BLaER1 treated with 17β-estradiol and CSF1 and Interleukin-3, amounts not matched to agents 10 nM and 100 nM (cell line): ENCODE data around the gene IL18RAP.

Source experiments
- H3K27ac ChIP-seq, 11 experiments: shearing (Covaris generic); formaldehyde crosslinking; 2 replicates each; pipeline ENCODE4 v1.8.1; 2022
- H3K27me3 ChIP-seq, 11 experiments: shearing (Covaris generic); formaldehyde crosslinking; 2 replicates each; pipeline ENCODE4 v1.8.1; 2022
- H3K36me3 ChIP-seq, 11 experiments: shearing (Covaris generic); formaldehyde crosslinking; 2 replicates each; pipeline ENCODE4 v1.8.1; 2022
- H3K4me1 ChIP-seq, 10 experiments: shearing (Covaris generic); formaldehyde crosslinking; 2 replicates each; pipeline ENCODE4 v1.8.1; 2022
- H3K4me2 ChIP-seq, 11 experiments: shearing (Covaris generic); formaldehyde crosslinking; 2 replicates each; pipeline ENCODE4 v1.8.1; 2022
- H3K4me3 ChIP-seq, 10 experiments: shearing (Covaris generic); formaldehyde crosslinking; 2 replicates each; pipeline ENCODE4 v1.8.1; 2022
- H3K9ac ChIP-seq, 11 experiments: shearing (Covaris generic); formaldehyde crosslinking; 2 replicates each; pipeline ENCODE4 v1.8.1; 2022
- H3K9me3 ChIP-seq, 11 experiments: shearing (Covaris generic); formaldehyde crosslinking; replicated peaks in 1 of 11; 2 replicates each; pipeline ENCODE4 v1.8.1; 2022
- H4K20me1 ChIP-seq, 11 experiments: shearing (Covaris generic); formaldehyde crosslinking; 2 replicates each; pipeline ENCODE4 v1.8.1; 2022
- Cebpa-rat ChIP-seq, 11 experiments: shearing (Covaris generic); IDR thresholded peaks; 2 replicates each; pipeline ENCODE4 v1.8.1; 2022

Gene IL18RAP

DNA sequence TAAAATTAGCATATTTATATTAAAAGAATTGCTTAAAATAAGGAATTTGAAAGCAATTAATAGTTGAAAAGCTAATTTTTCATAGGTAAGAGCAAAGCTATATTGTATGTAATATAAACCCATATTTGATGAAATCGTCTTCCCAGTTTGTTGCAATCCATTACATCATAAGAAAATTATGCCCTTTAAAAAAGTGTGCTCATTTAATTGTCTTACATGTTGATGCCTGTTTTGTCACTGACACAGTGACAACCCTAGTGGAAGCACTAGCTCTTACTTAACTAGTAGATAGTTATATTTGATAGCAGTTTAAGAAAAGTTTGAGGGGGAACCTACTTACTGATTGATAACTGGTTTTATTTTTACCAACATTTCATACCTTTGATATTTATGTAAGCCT, 30.0 kb upstream of the IL18RAP start:
- no peak overlapping the region for H3K4me3 ChIP-seq
- H3K36me3 ChIP-seq: no peaks in the 10 kb centered on the region
- no peaks in the 10 kb centered on the region for H4K20me1 ChIP-seq
- no peak overlapping the region for H3K9ac ChIP-seq
- no peaks in the 10 kb centered on the region for H3K27me3 ChIP-seq
- no peak for TF ChIP-seq Cebpa-rat (IDR thresholded peaks at IDR 0.05)
- no peaks in the 10 kb centered on the region for H3K9me3 ChIP-seq
- H3K27ac ChIP-seq: no peak overlapping the region
- no peaks in the 10 kb centered on the region for H3K4me1 ChIP-seq
- no peak overlapping the region for H3K4me2 ChIP-seq

DNA sequence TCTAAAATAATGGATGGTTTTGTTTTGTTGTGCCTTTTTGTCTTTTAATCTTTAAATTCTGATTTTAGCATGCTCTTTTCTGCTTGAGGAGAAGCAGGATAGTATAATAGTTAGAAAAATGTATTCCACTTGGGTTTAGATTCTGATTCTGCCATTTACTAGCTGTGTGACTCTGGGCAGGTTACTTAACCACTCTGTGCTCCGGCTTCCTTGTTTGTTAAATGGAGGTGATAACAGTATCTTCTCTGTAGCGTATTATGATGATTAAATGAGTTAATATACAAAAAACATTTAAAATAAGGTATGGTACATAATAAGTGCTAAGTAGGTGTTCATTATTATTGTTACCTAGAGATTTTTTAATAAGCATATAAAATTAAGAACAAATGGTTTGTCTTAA, 26.9 kb upstream of the IL18RAP start:
- Histone ChIP-seq H3K27ac (no peak overlapping the region), H3K4me1 (no peaks in the 10 kb centered on the region), H3K4me2 (no peak overlapping the region), H3K27me3 (no peaks in the 10 kb centered on the region), H3K4me3 (no peak overlapping the region), H3K36me3 (no peaks in the 10 kb centered on the region), H3K9ac (no peak overlapping the region), H4K20me1 (no peaks in the 10 kb centered on the region), H3K9me3 (no peaks in the 10 kb centered on the region)
- TF ChIP-seq Cebpa-rat (IDR thresholded peaks at IDR 0.05): no peak

DNA sequence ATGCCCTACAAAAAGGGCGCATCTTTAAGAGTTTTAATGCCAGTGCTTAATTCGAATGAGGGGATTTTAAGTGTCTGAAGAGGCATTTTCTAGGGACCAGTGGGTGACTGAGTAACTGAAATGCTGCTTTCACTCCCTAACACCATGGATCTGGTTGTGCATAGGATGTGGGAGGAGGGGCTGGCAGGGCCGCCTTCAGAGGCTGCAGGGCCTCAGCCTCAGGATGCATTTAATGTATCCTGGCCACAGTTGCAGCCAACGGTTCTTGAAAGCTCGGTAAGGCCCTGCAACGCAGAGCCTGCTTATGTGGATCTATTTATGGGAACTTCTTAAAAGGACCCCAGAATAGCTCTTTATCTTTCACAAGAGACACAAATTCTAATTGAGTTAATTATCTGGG, 25.8 kb upstream of the IL18RAP start:
- Histone ChIP-seq H4K20me1 (no peaks in the 10 kb centered on the region), H3K9me3 (no peaks in the 10 kb centered on the region), H3K36me3 (no peaks in the 10 kb centered on the region), H3K27ac (no peak overlapping the region), H3K27me3 (no peaks in the 10 kb centered on the region), H3K9ac (no peak overlapping the region), H3K4me1 (no peaks in the 10 kb centered on the region), H3K4me2 (no peak overlapping the region), H3K4me3 (no peak overlapping the region)
- no peak for TF ChIP-seq Cebpa-rat (IDR thresholded peaks at IDR 0.05)

DNA sequence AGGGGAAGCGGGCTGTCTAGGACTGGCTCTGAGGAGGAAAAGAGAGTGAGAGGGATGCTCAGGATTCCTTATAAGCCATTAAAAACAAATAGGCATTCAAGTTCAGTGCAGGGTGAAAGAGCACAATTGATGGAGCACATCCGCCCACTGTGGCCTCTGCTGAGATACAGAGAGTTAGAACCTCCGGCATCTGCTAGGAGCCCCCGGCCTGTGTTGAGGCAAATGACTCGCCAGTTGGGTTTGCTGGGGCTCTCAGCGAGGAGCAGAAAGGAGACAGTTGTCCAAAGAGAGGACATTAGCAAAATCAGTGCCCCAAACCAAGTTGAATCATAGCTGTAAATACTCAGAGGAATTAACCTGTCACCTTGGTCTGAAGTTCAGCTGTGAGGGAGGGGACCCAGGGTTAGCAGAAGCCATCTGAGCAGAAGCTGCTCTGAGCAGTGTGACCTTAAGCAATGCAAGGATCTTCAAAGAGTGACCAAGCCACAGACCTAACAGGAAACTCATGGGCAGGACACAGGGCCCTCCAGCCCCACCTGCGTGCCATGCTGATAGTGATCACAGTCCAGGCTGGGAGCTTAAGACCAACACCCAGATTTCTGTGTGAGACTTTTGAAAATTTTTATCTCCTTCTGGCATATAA, 23.3 kb upstream of the IL18RAP start:
- TF ChIP-seq Cebpa-rat (IDR thresholded peaks at IDR 0.05): no peak

DNA sequence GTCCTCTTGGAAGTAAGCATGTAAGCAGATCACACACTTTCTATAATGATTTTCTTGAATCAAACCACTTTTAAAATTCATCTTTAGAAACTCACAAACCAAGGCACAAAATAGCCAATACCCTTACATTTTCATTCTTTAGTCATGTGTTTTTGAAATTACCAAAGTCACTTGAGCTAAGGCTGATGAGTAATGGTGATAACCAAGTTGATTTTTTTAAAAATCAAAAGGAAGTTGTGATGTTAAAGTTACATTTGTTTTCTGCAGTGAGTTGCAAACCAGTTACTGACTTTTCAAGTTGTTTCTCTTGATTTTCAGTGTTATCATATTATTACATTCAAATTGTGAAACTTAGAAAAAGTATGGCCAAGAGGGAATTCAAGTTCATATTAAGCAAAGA, 21.5 kb upstream of the IL18RAP start:
- Histone ChIP-seq H4K20me1 (no peaks in the 10 kb centered on the region), H3K36me3 (no peaks in the 10 kb centered on the region), H3K9me3 (no peaks in the 10 kb centered on the region), H3K27me3 (no peaks in the 10 kb centered on the region), H3K4me1 (no peaks in the 10 kb centered on the region), H3K4me2 (no peak overlapping the region), H3K9ac (no peak overlapping the region), H3K4me3 (no peak overlapping the region), H3K27ac (no peak overlapping the region)
- no peak for TF ChIP-seq Cebpa-rat (IDR thresholded peaks at IDR 0.05)

More for the DNA sequence above, 23.3 kb upstream of the IL18RAP start:
- no peak overlapping the region for H3K27ac ChIP-seq
- no peaks in the 10 kb centered on the region for H4K20me1 ChIP-seq
- H3K4me2 ChIP-seq: no peak overlapping the region
- no peaks in the 10 kb centered on the region for H3K36me3 ChIP-seq
- no peaks in the 10 kb centered on the region for H3K4me1 ChIP-seq
- H3K27me3 ChIP-seq: no peaks in the 10 kb centered on the region
- no peaks in the 10 kb centered on the region for H3K9me3 ChIP-seq
- no peak overlapping the region for H3K4me3 ChIP-seq
- no peak overlapping the region for H3K9ac ChIP-seq

- no peak overlapping the region for H3K27ac ChIP-seq
- no peaks in the 10 kb centered on the region for H3K36me3 ChIP-seq
- no peak for TF ChIP-seq Cebpa-rat (IDR thresholded peaks at IDR 0.05)
- no peaks in the 10 kb centered on the region for H3K27me3 ChIP-seq
- H3K9me3 ChIP-seq: no peaks in the 10 kb centered on the region
- H3K4me2 ChIP-seq: no peak overlapping the region
- no peak overlapping the region for H3K4me3 ChIP-seq
- H3K9ac ChIP-seq: no peak overlapping the region
- no peaks in the 10 kb centered on the region for H4K20me1 ChIP-seq
- no peaks in the 10 kb centered on the region for H3K4me1 ChIP-seq
Measured at GRCh38 chr2:102401865-102402264, 21.1 kb upstream of the IL18RAP start.

DNA sequence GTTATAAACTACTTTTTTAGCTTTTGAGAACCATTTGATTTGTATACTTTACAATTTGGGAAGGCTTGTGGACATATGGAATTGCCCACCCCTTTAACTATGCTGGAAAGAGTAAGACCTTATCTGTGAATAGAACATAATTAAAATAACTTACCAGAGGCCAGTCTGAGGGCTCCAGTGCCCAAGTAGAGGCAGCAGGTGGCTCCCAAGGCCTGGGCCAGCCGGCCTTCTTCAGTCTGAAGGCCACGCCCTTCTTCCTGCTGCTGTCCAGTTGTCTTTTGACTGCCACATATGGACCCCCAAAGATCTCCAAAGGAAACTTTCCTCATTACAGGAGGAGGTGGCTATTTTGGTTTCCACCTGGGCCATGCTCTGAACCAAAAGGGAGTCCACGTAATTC, 12.0 kb upstream of the IL18RAP start:
- no peak overlapping the region for H3K27ac ChIP-seq
- TF ChIP-seq Cebpa-rat (IDR thresholded peaks at IDR 0.05): no peak
- no peaks in the 10 kb centered on the region for H3K4me1 ChIP-seq
- no peak overlapping the region for H3K4me2 ChIP-seq
- H4K20me1 ChIP-seq: no peaks in the 10 kb centered on the region
- no peaks in the 10 kb centered on the region for H3K27me3 ChIP-seq
- H3K4me3 ChIP-seq: no peak overlapping the region; a peak in 1 of 20 replicates
- H3K9me3 ChIP-seq: peaks cover 40 to 77% (median 55%) of the 10 kb centered on the region in 11 experiments
- H3K9ac ChIP-seq: no peak overlapping the region
- peaks cover 0 to 10% (median 0%) of the 10 kb centered on the region in 11 experiments; a peak in 2 of 22 replicates for H3K36me3 ChIP-seq

DNA sequence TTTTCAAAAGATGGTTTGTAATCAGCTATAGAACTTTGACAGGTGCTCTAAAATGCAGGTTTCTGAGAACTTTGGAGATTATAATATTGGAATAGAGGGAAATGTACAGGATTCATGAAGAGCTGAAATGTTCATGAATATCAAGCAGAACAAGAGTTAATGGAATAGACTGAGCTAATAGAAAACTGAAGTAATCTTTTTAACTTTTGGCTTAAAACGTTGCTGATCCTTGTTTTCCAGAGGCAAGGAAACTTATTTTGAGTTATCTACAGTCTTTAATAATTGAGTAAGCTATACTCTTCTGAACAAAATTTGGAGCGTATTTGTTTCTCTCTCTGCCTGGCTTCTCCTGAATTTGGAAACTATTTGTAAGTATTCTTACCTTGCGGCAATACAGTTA, 10.8 kb upstream of the IL18RAP start:
- H3K4me3 ChIP-seq: no peak overlapping the region
- peaks cover 0 to 10% (median 0%) of the 10 kb centered on the region in 11 experiments; a peak in 2 of 22 replicates for H3K36me3 ChIP-seq
- H3K27ac ChIP-seq: no peak overlapping the region
- no peak overlapping the region for H3K4me2 ChIP-seq
- peaks cover 43 to 86% (median 61%) of the 10 kb centered on the region in 11 experiments for H3K9me3 ChIP-seq
- H4K20me1 ChIP-seq: no peaks in the 10 kb centered on the region
- no peak for TF ChIP-seq Cebpa-rat (IDR thresholded peaks at IDR 0.05)
- H3K4me1 ChIP-seq: peaks cover 0 to 6% (median under 1%) of the 10 kb centered on the region in 10 experiments; a peak in 9 of 20 replicates
- no peaks in the 10 kb centered on the region for H3K27me3 ChIP-seq
- no peak overlapping the region for H3K9ac ChIP-seq

GRCh38 chr2:102417946-102418345, 5.0 kb upstream of the IL18RAP start:
- no peaks in the 10 kb centered on the region for H3K36me3 ChIP-seq
- no peak overlapping the region for H3K4me3 ChIP-seq
- H3K4me2 ChIP-seq: peak overlapping the region; percentile 24 to 75 (median 62); a peak in 20 of 22 replicates
- peaks cover 17 to 48% (median 30%) of the 10 kb centered on the region in 11 experiments for H3K9me3 ChIP-seq
- H3K27me3 ChIP-seq: no peaks in the 10 kb centered on the region
- TF ChIP-seq Cebpa-rat (IDR thresholded peaks at IDR 0.05): no peak
- H3K27ac ChIP-seq: peak overlapping the region in 9 of 11 experiments; percentile 56 to 85 (median 78); a peak in 18 of 22 replicates
- H3K4me1 ChIP-seq: peaks cover 20 to 60% (median 29%) of the 10 kb centered on the region in 10 experiments
- no peaks in the 10 kb centered on the region for H4K20me1 ChIP-seq
- H3K9ac ChIP-seq: peak overlapping the region in 7 of 11 experiments; percentile 4 to 40 (median 30); a peak in 6 of 22 replicates

DNA sequence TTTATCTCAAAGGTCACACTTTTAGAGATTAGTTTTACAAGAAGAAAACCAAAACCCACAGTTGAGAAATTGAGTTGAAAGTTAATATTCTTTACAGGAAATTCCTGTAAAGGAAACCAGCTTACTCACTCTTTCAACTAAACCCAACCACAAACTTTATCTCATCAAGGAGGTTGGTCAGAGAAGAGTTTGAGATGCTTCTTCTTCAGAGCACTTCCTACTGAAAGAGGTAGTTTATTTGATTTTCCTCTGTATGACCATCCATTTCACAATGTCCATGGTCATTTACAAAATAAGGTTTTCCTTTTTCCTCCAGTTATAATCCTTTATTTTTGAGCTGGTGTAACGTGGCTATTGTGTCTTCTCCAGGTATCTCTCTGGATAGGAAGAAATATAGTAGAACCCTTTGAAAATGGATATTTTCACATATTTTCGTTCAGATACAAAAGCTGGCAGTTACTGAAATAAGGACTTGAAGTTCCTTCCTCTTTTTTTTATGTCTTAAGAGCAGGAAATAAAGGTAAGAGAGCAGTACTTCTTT, 4.5 kb upstream of the IL18RAP start:
- Histone ChIP-seq H3K9me3 (peaks cover 12 to 42% (median 25%) of the 10 kb centered on the region in 11 experiments; a peak in 21 of 22 replicates), H3K4me1 (peaks cover 20 to 65% (median 29%) of the 10 kb centered on the region in 10 experiments), H3K9ac (peak overlapping the region in 5 of 11 experiments; percentile 10 to 64 (median 41); a peak in 7 of 22 replicates), H4K20me1 (no peaks in the 10 kb centered on the region), H3K27ac (peak overlapping the region in 9 of 11 experiments; percentile 56 to 85 (median 78); a peak in 18 of 22 replicates), H3K4me2 (peak overlapping the region; percentile 28 to 79 (median 63); a peak in 20 of 22 replicates), H3K36me3 (no peaks in the 10 kb centered on the region), H3K4me3 (no peak overlapping the region), H3K27me3 (no peaks in the 10 kb centered on the region)
- TF ChIP-seq Cebpa-rat (IDR thresholded peaks at IDR 0.05): peak in 2 of 11 experiments; percentile 51 to 55; a peak in 3 of 22 replicates
